PC-9 (cell line): ENCODE measurements around the gene FAM193B. TPM values are rescaled to one million over a fixed set of nuclear protein-coding genes. Genes with fewer than 3 reads are reported as not detected.

Experiments used
- BruUV-seq: library from RNA; stranded (reverse); fragments of 400-500 nt; replicated peaks from 2 replicates; lab custom pipeline; 2021; lab: Mats Ljungman, UMichigan
- CTCF ChIA-PET: fragments of 300-600 bp; sonication (Branson Sonifier 250); formaldehyde crosslinking; loops from one replicate; lab custom pipeline; 2022; ENCODE audit warnings: antibody characterized with exemption; lab: Charles Lee
- POLR2A ChIA-PET: fragments of 300-600 bp; sonication (Branson Sonifier 250); formaldehyde crosslinking; loops from one replicate; lab custom pipeline; 2022; ENCODE audit warnings: antibody characterized with exemption; ENCODE audit not compliant: unreplicated experiment; lab: Charles Lee
- DNase-seq, 2 experiments: peaks; one replicate each; pipeline versions ENCODE4 v3.0.0 to v3.0.0-alpha.2; 2015 to 2022; ENCODE audit warnings: mixed read lengths in 1 of 2
- H2AFZ ChIP-seq: fragments of 200-600 bp; sonication (generic); 2 replicates; pipeline ENCODE4 v1.8.1; 2017; ENCODE audit warnings: antibody characterized with exemption
- H3F3A ChIP-seq: fragments of 200-600 bp; sonication (generic); 2 replicates; pipeline ENCODE4 v1.8.1; 2017; ENCODE audit warnings: antibody characterized with exemption, mild to moderate bottlenecking, low read depth; ENCODE audit not compliant: insufficient read depth
- H3K27ac ChIP-seq: fragments of 200-600 bp; sonication (generic); 2 replicates; pipeline ENCODE4 v1.6.1; 2016; ENCODE audit warnings: mixed run types
- H3K27me3 ChIP-seq: fragments of 200-600 bp; sonication (generic); 2 replicates; pipeline ENCODE4 v1.6.1; 2016; ENCODE audit warnings: low read depth, mixed run types; ENCODE audit not compliant: insufficient read depth
- H3K36me3 ChIP-seq: fragments of 200-600 bp; sonication (generic); 2 replicates; pipeline ENCODE4 v1.6.1; 2016; ENCODE audit warnings: low read depth, mixed run types
- H3K4me1 ChIP-seq: fragments of 200-600 bp; sonication (generic); replicated peaks from 2 replicates; pipeline ENCODE4 v1.6.1; 2016; ENCODE audit warnings: mixed run types; ENCODE audit not compliant: insufficient read depth
- H3K4me2 ChIP-seq: fragments of 200-600 bp; sonication (generic); 2 replicates; pipeline ENCODE4 v1.6.1; 2017; ENCODE audit warnings: mixed run types
- H3K4me3 ChIP-seq: fragments of 200-600 bp; sonication (generic); 2 replicates; pipeline ENCODE4 v1.6.1; 2016; ENCODE audit warnings: mixed run types
- H3K79me2 ChIP-seq: fragments of 200-600 bp; sonication (generic); 2 replicates; pipeline ENCODE4 v1.6.1; 2017; ENCODE audit warnings: low read depth, mixed run types
- H3K9me2 ChIP-seq: fragments of 200-600 bp; sonication (generic); 2 replicates; pipeline ENCODE4 v1.8.1; 2017; ENCODE audit warnings: mild to moderate bottlenecking; ENCODE audit not compliant: insufficient read depth
- H3K9me3 ChIP-seq: fragments of 200-600 bp; sonication (generic); 2 replicates; pipeline ENCODE4 v1.8.1; 2016; ENCODE audit warnings: low read depth; ENCODE audit not compliant: insufficient read depth
- H4K20me1 ChIP-seq: fragments of 200-600 bp; sonication (generic); 2 replicates; pipeline ENCODE4 v1.8.1; 2017; ENCODE audit not compliant: insufficient read depth
- EZH2 ChIP-seq: fragments of 200-600 bp; sonication (generic); IDR thresholded peaks from 2 replicates; pipeline ENCODE4 v1.8.0; 2017; ENCODE audit warnings: antibody characterized with exemption, low read depth
- intact Hi-C: fragments of 100-400 bp; cut with micrococcal nuclease; formaldehyde crosslinking; loops from one replicate; pipeline ENCODE4 v1.10.0; 2022; ENCODE audit not compliant: unreplicated experiment
- total RNA-seq: library from RNA; stranded (reverse); gene quantifications from 2 replicates; pipeline ENCODE4 v1.2.3, GENCODE V29; 2021
- TF ChIP-seq, protein P1 (sequence below): fragments of 200-600 bp; sonication (generic); conservative IDR thresholded peaks from 2 replicates; pipeline ENCODE4 v1.6.1; 2017; ENCODE audit warnings: mixed run types, antibody characterized with exemption, mild to moderate bottlenecking, moderate library complexity

The FAM193B gene
- total RNA-seq, 1 experiment from 2014 or later, result 70.4 TPM

DNA sequence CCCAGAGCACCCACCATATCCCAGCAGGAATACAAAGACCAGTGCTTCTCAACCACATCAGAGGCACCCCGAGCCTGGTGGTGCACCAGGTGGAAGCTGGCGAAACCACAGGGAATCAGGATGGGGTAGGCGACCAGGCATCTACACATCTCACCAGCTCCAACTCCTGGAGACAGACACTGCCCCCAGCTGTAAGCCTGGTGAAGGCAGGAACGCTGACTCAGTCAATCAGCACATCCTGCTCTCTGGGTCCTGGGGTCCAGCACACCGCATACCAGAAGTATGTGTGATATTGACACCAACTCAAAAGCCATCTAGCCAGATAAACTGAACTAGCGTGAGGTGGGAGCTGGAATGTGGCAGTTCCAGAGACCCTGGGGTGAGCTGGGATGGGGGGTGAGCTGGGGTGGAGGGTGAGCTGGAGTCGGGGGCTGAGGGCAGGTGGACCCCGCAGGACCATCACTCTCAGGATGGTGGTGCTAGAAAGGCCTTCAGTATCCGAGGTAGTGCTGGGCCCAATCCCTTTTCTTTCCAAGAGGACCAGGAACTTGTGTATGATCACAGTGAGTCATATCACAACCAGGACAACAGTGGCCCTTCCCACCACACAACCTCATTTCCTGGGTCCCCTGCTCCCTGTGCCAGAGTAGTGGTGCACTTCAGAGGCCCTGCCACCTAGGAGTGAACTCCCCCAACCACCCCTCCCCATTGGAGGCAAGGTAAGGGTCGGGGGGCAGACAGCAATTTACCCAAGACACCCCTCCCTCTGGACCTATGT lies 83.4 kb downstream of the FAM193B start:
- peaks cover 21% of the 10 kb centered on the region; the same call in 1 of the 2 replicates for H3K79me2 ChIP-seq
- peaks cover 24% of the 10 kb centered on the region for H4K20me1 ChIP-seq
- TF ChIP-seq, protein P1, sequence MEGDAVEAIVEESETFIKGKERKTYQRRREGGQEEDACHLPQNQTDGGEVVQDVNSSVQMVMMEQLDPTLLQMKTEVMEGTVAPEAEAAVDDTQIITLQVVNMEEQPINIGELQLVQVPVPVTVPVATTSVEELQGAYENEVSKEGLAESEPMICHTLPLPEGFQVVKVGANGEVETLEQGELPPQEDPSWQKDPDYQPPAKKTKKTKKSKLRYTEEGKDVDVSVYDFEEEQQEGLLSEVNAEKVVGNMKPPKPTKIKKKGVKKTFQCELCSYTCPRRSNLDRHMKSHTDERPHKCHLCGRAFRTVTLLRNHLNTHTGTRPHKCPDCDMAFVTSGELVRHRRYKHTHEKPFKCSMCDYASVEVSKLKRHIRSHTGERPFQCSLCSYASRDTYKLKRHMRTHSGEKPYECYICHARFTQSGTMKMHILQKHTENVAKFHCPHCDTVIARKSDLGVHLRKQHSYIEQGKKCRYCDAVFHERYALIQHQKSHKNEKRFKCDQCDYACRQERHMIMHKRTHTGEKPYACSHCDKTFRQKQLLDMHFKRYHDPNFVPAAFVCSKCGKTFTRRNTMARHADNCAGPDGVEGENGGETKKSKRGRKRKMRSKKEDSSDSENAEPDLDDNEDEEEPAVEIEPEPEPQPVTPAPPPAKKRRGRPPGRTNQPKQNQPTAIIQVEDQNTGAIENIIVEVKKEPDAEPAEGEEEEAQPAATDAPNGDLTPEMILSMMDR, result no peak
- no peak for TF ChIP-seq EZH2
- BruUV-seq, result TSS peak; percentile 27
- peaks cover 22% of the 10 kb centered on the region for H3K4me1 ChIP-seq
- no peaks in the 10 kb centered on the region for H3K27me3 ChIP-seq
- peaks cover 35% of the 10 kb centered on the region for H3F3A ChIP-seq
- DNase-seq, result no peak
- no peak overlapping the region for H3K27ac ChIP-seq
- no peak overlapping the region for H2AFZ ChIP-seq
- no peaks in the 10 kb centered on the region for H3K36me3 ChIP-seq
- peak overlapping the region; percentile 97 for H3K4me2 ChIP-seq
- POLR2A ChIA-PET, result interaction anchor here (0.5 to 2.1 kb wide), 2 partner anchors 23 to 25 kb away, joined by 3 to 6 read pairs; no protein-coding TSS in a partner anchor
- no peaks in the 10 kb centered on the region for H3K9me2 ChIP-seq
- intact Hi-C loops, result loop anchor here (2.0 kb wide), 1 partner anchor 14 kb away; no protein-coding TSS in a partner anchor
- CTCF ChIA-PET, result interaction anchor here (0.7 to 1.1 kb wide), 2 partner anchors 14 to 29 kb away, joined by 3 read pairs; no protein-coding TSS in a partner anchor
- no peak overlapping the region for H3K4me3 ChIP-seq
- no peaks in the 10 kb centered on the region for H3K9me3 ChIP-seq

Other genes starting within 250 kb of the FAM193B start
- gene MXD3, start 242.7 kb downstream of the FAM193B start, total RNA-seq, result 50.0 and 54.8 TPM in 2 replicates
- gene LMAN2, start 202.9 kb downstream of the FAM193B start, total RNA-seq, result 129 and 153 TPM in 2 replicates
- gene RGS14, start 196.6 kb downstream of the FAM193B start, total RNA-seq, result 11.9 and 13.6 TPM in 2 replicates
- 0.28 TPM in 1 of 2 replicates, not detected in the other for gene SLC34A1, start 170.1 kb downstream of the FAM193B start, total RNA-seq
- not detected in 2 replicates for gene PFN3, start 153.9 kb downstream of the FAM193B start, total RNA-seq
- gene F12, start 145.0 kb downstream of the FAM193B start, total RNA-seq, result 14.5 and 17.0 TPM in 2 replicates
- gene GRK6, start 127.9 kb downstream of the FAM193B start, total RNA-seq, result 82.3 and 124 TPM in 2 replicates
- gene PRR7, start 107.7 kb downstream of the FAM193B start, total RNA-seq, result 22.2 and 31.7 TPM in 2 replicates
- gene DBN1, start 80.9 kb downstream of the FAM193B start, total RNA-seq, result 144 and 181 TPM in 2 replicates
- 167 and 202 TPM in 2 replicates for gene PDLIM7, start 57.0 kb downstream of the FAM193B start, total RNA-seq
- 12.2 and 12.3 TPM in 2 replicates for gene DOK3, start 44.7 kb downstream of the FAM193B start, total RNA-seq
- gene DDX41, start 37.6 kb downstream of the FAM193B start, total RNA-seq, result 90.8 and 93.1 TPM in 2 replicates
- 168 and 173 TPM in 2 replicates for gene TMED9, start 37.6 kb upstream of the FAM193B start, total RNA-seq
- 27.9 and 29.5 TPM in 2 replicates for gene B4GALT7, start 45.6 kb upstream of the FAM193B start, total RNA-seq
- gene FAM153A, start 228.3 kb upstream of the FAM193B start, total RNA-seq, result not detected in 2 replicates